ENCODE measurements around the gene MYO18B. TPM values are rescaled to one million over a fixed set of nuclear protein-coding genes. Genes with fewer than 3 reads are reported as not detected.

The MYO18B gene
- total RNA-seq, 1 experiment from 2014 or later, result 0.05 TPM

GRCh38 chr22:25822344-25822743 is 80.4 kb downstream of the MYO18B start:
- no peak overlapping the region for H2AFZ ChIP-seq (ENCODE audit: low read depth, low read length, poor library complexity, severe bottlenecking)
- ATAC-seq, result no peak
- no peak for TF ChIP-seq RAD21 (IDR thresholded peaks at IDR 0.05; ENCODE audit: low read depth)
- TF ChIP-seq REST (IDR thresholded peaks at IDR 0.05; ENCODE audit: low read depth), result no peak
- ChIA-PET CTCF (no interaction called here), RAD21 (ENCODE audit: low non-redundant PET in 1 of 2, low total read pairs in 2 of 2, uncharacterized antibody in 2 of 2, unreplicated experiment in 2 of 2) (no interaction called here), POLR2A (no interaction called here)
- peaks cover 58% of the 10 kb centered on the region for H3K27me3 ChIP-seq (ENCODE audit: insufficient read depth, low read length)
- no peaks in the 10 kb centered on the region; a peak in 1 of 4 replicates for H3K36me3 ChIP-seq (ENCODE audit: control insufficient read depth in 1 of 2, insufficient read depth in 2 of 2, low read length in 2 of 2)
- BruUV-seq (replicated peaks), result no TSS peak
- H4K20me1 ChIP-seq (ENCODE audit: insufficient read depth), result no peaks in the 10 kb centered on the region
- no peak overlapping the region for H3K27ac ChIP-seq (ENCODE audit: low read depth, low read length)
- no peak overlapping the region for H3K9ac ChIP-seq (ENCODE audit: low read length)
- DNase-seq (ENCODE audit: low read depth, low spot score), result no peak
- no peaks in the 10 kb centered on the region for H3K4me1 ChIP-seq (ENCODE audit: control insufficient read depth in 1 of 2, insufficient read depth in 2 of 2, low read length in 2 of 2)
- no peak overlapping the region for H3K4me2 ChIP-seq (ENCODE audit: low read length)
- no peak overlapping the region for H3K4me3 ChIP-seq (replicated peaks in 1 of 2; ENCODE audit: low read depth in 1 of 2, low read length in 2 of 2)
- intact Hi-C loops (cut with micrococcal nuclease), result no loop called here
- H3K9me3 ChIP-seq (ENCODE audit: control insufficient read depth in 1 of 2, insufficient read depth in 1 of 2, low read depth in 1 of 2, low read length in 2 of 2), result no peaks in the 10 kb centered on the region
- no peaks in the 10 kb centered on the region for H3K79me2 ChIP-seq (ENCODE audit: insufficient read depth, low read length)
- no peaks in the 10 kb centered on the region for H3K9me2 ChIP-seq (ENCODE audit: insufficient read depth)

- ChIA-PET CTCF (interaction anchor here (1.3 kb wide), 1 partner anchor 507 kb away, joined by 3 read pairs; no protein-coding TSS in a partner anchor), RAD21 (ENCODE audit: low non-redundant PET in 1 of 2, low total read pairs in 2 of 2, uncharacterized antibody in 2 of 2, unreplicated experiment in 2 of 2) (no interaction called here), POLR2A (no interaction called here)
- Histone ChIP-seq H2AFZ (ENCODE audit: low read depth, low read length, poor library complexity, severe bottlenecking) (no peak overlapping the region), H3K9me3 (ENCODE audit: control insufficient read depth in 1 of 2, insufficient read depth in 1 of 2, low read depth in 1 of 2, low read length in 2 of 2) (no peaks in the 10 kb centered on the region), H3K9ac (ENCODE audit: low read length) (no peak overlapping the region), H3K4me1 (ENCODE audit: control insufficient read depth in 1 of 2, insufficient read depth in 2 of 2, low read length in 2 of 2) (no peaks in the 10 kb centered on the region), H4K20me1 (ENCODE audit: insufficient read depth) (no peaks in the 10 kb centered on the region), H3K36me3 (ENCODE audit: control insufficient read depth in 1 of 2, insufficient read depth in 2 of 2, low read length in 2 of 2) (no peaks in the 10 kb centered on the region), H3K79me2 (ENCODE audit: insufficient read depth, low read length) (no peaks in the 10 kb centered on the region), H3K27me3 (ENCODE audit: insufficient read depth, low read length) (peaks cover 52% of the 10 kb centered on the region), H3K9me2 (ENCODE audit: insufficient read depth) (no peaks in the 10 kb centered on the region), H3K4me3 (replicated peaks in 1 of 2; ENCODE audit: low read depth in 1 of 2, low read length in 2 of 2) (no peak overlapping the region), H3K4me2 (ENCODE audit: low read length) (no peak overlapping the region), H3K27ac (ENCODE audit: low read depth, low read length) (no peak overlapping the region)
- DNase-seq (ENCODE audit: low read depth, low spot score) (no peak), ATAC-seq (no peak)
- intact Hi-C loops (cut with micrococcal nuclease), result no loop called here
- no peak for TF ChIP-seq CEBPB (IDR thresholded peaks at IDR 0.05; ENCODE audit: low read depth)
- no peak for TF ChIP-seq ELF1 (IDR thresholded peaks at IDR 0.05; ENCODE audit: borderline replicate concordance, low read depth)
- TF ChIP-seq SIN3A (IDR thresholded peaks at IDR 0.05; ENCODE audit: low read depth), result no peak
- no peak for TF ChIP-seq POLR2AphosphoS5 (IDR thresholded peaks at IDR 0.05; ENCODE audit: low read depth, low read length)
- no peak for TF ChIP-seq JUND (IDR thresholded peaks at IDR 0.05)
- no peak for TF ChIP-seq EZH2phosphoT487 (IDR thresholded peaks at IDR 0.05; ENCODE audit: borderline replicate concordance)
- TF ChIP-seq REST (IDR thresholded peaks at IDR 0.05; ENCODE audit: low read depth), result no peak
- no TSS peak for BruUV-seq (replicated peaks)
Measured at GRCh38 chr22:25823276-25823675, 81.3 kb downstream of the MYO18B start.
